ENCODE measurements around the gene COX8A.

- TF ChIP-seq CTCF (conservative IDR thresholded peaks at IDR 0.05; ENCODE audit: low read length) (no peak), EZH2phosphoT487 (IDR thresholded peaks at IDR 0.05; ENCODE audit: borderline replicate concordance) (no peak)
These were observed 23.4 kb downstream of the COX8A start for GRCh38 chr11:63997801-63998337.
